NCI-H128 (cell line): Measurements from ENCODE around the gene EFNA3.

Experiments
- DNase-seq: peaks from one replicate; lab custom pipeline; 2025; ENCODE audit not compliant: unreplicated experiment; lab: John Stamatoyannopoulos, UW

EFNA3 gene

GRCh38 chr1:155066777-155067176 lies 11.9 kb upstream of the EFNA3 start:
- no peak for DNase-seq

GRCh38 chr1:155068599-155068998 lies 10.0 kb upstream of the EFNA3 start:
- DNase-seq: no peak

DNA sequence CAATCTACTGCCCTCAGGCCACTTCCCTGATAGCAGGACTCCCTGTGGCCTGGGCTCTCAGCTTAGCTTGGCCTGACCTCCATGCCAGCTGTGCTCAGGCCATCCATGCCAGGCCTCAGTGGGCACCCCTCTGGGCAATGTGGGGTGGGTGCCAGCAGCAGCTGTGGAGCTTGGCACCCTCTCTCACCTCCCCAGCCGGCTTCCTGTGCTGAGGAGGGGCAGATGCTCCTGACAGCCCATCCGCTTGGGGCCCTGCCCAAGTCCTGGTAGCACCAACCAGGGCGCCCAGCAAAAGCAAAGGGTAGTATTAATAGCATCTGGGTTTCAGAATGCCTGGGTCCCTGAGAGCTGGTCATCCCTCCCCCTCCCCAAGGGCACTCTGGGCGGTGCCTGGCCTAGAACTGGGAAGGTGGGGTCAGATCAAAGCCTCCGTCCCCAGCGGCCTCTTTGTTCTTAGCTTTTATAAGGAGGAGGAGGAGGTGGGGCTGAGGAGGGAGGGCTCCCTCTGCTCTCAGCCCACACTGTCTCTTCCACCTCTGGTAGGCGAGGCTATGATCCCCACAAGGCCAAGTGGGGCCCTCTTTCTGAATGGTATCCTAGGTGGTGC lies 9.0 kb upstream of the EFNA3 start:
- DNase-seq: no peak

- peak; percentile 48 for DNase-seq
These were observed 8.4 kb upstream of the EFNA3 start for GRCh38 chr1:155070158-155070621.

DNA sequence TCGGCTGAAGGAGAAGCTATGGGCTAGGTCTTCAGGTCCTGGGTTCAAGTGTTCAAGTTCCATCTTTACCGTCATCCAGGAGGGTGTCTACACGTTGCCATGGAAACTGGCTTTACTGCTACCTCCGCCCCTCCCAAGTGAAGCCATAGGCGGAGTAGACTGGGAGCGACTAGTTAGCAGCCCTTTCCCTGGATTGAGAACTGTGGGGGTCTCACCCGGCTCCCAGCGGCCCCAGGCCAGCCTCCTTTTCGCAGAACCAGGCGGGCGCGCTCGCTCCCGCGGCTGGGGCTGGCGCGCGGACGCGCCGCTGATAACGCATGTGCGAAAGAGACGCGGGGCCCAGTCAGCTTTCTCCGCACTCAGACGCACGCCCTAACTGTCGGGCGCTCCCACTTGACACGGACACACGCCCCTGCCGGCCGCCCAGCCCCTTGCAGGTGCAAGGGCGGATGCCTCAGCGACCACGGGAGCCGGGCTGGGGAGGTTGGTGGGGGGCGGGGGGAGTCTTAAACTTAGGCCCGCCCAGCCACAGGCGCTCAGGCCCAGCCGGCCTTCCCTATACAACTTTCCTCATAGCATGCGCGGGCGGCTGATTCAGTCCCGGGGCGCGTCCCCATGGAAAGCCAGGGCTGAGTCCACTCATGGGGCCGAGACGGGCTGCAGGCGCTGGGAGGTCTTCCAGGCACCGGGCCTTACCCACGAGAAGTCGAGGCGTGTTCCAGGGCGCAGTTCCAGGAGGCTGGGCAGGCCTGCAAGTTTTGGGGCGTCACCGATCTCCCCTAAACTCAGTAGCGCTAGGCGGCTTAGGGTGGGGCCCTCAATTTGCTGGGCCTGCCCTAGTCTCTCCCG lies 7.7 kb upstream of the EFNA3 start:
- DNase-seq: peak; percentile 78

DNA sequence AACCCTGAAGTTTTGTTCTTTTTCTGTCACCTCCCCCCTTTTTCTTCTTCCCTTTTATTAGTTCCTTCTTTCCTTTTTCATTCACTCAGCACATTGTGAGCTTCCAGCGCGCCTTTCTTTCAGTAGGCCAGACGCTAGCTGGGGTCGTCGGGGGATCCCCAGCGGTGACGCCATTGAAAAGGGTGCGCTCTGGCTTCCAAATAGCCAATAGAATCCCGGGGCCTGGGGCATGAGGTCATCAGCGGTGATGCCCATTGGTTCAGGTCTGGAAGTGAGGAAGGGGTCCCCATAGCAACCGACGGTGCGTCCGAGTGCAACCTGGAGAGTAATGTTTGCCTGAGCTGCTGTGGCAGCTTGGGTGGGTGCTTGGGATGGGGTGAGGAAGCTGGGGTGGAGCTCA lies 6.9 kb upstream of the EFNA3 start:
- DNase-seq: no peak

- no peak for DNase-seq
These were observed 5.9 kb upstream of the EFNA3 start for GRCh38 chr1:155072531-155073289.

DNA sequence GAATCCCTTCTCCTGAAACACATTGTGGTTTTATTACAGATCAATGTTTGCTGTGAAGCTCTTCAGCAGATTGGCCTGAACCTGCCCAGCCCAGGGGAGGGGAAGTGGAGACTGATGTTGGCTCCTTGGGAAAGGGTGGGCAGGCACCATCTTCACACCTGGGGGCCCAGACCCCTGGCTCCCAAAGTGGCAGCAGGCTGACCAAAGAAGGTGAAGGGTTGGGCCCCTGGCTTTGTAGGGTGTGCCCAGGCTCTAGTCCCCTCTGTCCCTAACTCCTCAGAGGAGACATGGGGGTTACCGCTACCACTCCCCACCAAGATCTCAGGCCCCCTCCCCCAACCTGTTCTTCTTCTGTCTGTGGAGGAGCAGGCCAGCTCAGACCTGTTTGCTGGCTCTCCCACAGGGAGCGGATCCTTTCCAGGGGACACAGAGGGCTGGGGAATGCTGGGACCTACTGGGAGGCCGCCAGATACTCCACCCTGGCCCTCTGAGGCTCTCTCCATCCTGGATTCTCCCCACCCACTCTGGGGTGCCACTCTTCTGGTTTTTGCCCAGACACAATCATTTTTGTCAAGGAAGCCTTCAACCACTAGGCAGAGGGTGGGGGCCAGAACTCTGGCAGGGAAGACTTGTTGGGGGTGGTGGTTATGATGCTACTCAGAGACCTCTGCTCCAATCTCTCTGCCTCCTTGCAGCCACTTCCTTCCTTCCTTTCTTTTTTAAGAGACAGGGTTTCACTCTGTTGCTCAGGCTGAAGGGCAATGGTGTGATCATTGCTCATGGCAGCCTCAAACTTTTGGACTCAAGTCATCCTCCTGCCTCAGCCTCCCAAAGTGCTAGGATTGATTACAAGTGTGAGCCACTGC lies 5.0 kb upstream of the EFNA3 start:
- no peak for DNase-seq

DNA sequence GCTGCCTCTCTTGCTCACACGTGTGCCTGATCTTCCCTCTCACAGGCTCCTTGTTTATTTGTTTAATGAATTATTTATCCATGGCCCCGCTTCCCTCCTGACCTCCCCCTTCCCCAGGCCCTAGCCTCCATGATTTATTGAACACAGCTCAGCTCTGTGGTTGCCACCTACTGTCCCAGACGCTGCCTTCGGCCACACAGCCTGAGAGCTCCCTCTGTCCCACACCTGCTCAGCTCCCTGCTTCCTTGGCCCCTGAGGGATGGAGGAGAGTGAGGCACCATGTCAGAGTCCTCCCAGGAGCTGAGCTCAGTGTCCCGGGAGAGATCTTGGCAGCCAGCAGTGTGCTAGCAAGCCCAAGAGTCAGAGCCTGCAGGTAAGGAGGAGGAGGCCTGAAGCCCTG lies 3.1 kb upstream of the EFNA3 start:
- DNase-seq: no peak

- no peak for DNase-seq
These were observed 2.3 kb upstream of the EFNA3 start for GRCh38 chr1:155076371-155076770.

DNA sequence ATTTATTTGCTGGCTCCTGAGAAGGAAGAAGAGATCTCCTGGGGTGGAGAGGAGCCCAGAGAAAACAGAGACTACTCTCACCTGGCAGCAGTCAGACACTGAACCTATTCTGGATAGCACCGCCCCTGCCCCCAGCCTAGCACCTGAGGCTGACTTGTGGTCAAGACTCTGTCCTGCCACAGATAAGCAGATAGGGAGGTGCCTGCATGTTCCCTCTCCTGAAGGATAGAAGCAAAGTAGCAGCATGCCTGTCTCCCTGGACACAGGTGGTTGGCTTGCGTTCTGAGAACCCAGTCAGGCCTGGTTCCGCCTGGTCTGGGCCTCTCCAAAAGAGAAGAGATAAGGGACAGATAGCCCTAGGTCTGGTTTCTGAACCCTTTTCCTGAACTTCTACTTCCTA lies 1.3 kb upstream of the EFNA3 start:
- DNase-seq: no peak

DNA sequence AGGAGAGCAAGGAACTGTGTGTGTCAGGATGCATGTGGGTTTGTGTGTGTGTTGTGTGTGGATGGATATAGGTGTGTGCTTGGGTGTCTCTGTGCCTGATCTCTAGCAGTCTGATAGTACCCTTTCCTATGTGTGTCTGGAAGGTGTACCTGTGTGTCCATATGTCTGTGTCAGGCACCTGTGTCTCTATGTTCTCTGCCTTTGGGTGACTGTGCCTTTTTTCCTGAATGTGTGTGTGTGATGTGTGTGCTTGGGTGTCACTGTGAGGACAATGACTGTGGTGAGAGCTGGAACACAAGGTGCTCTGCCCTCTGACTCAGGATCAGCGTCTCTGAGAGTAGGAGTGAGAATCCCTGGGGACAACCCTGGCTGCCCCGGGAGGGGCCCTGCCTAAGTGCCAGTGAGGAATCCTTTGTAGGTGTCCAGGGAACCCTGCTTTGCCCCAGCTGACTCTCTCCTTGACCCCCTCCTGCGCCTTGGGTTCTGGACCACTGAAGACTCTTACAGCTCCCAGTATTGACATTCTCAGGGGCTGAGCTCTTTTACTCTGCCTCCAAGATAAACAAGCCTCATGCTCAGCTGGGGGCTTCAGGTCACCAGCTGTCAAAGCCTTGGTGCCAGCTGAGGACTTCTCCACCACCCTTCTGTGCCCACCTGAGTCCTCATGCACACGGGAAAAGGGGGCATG lies 735 bp upstream of the EFNA3 start:
- no peak for DNase-seq

DNA sequence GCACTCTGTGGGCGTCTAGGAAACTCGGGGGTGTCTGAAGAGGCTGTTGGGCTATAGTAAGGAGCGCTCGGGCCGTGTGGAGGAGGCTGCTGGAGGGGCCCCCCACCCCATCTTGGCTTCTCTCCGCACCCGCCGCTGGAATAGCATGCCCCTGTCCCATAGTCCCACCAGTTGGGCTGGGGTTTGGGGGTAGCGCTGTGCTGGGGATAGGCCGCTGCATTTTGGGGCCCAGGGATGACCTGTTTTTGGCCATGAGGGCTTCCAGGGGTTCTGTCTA lies 511 bp downstream of the EFNA3 start:
- DNase-seq: no peak

DNA sequence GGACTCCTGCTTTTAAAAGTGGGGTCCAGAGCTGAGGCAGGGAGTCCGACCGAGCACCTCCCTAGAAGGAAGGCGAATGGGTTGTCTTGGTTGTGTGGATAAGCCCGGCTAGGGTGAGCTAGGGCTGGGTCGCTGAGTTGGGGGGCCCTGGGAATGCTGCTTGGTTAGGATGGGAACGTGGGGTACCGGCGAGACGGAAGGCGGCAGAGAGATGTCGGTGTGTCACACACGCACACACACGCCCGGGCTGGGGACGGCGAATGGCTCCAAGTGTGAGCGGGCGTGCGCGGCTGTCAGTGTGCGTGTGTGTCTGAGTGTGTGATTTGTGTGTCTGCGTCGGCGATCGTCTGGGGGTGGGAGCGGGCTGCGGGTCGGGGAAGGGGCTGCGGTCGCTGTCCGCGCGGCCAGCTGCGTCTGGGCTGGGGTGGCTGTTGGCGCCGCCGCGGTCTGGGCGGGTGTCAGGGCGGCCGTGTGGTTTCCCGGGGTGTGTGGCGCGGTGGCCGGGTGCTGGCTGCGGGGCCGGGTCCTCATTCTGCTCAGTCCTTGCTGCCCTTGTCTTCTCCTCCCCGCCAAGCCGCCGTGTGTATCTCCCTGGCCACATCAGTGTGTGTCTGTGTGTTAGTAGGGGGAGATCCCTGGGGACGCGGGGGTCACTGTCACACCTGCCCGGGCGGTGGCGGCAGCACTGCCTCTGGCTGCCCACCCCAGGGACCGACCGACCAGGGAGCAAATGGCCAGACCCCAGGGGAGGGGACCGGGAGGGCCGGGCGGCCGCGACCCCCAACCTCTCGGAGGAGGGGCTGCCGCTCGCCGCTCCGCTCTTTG lies 1.1 kb downstream of the EFNA3 start:
- DNase-seq: no peak

- peak; percentile 75 for DNase-seq
These were observed 1.9 kb downstream of the EFNA3 start for GRCh38 chr1:155080312-155081228.

- DNase-seq: no peak
These were observed 3.0 kb downstream of the EFNA3 start for GRCh38 chr1:155081472-155082300.

- DNase-seq: no peak
These were observed 3.8 kb downstream of the EFNA3 start for GRCh38 chr1:155082301-155083051.
